NCI-H460 (cell line): ENCODE data around the gene PCDH10. TPM values are rescaled to one million over a fixed set of nuclear protein-coding genes. Genes with fewer than 3 reads are reported as not detected.

Source experiments
- DNase-seq: peaks from one replicate; pipeline ENCODE4 v3.0.0-alpha.2; 2016; ENCODE audit warnings: low read depth; ENCODE audit errors: extremely low read depth
- total RNA-seq: library from RNA; depleted of rRNA; stranded (reverse); fragments of >200 nt; shearing (Covaris generic); gene quantifications from 2 replicates; pipeline ENCODE4 v1.2.3, GENCODE V29; 2014

The PCDH10 gene
- total RNA-seq, 1 experiment from 2014 or later = not detected

- no peak for DNase-seq
Measured at GRCh38 chr4:133149364-133149695, 236 bp downstream of the PCDH10 start.

GRCh38 chr4:133149932-133150471 lies 908 bp downstream of the PCDH10 start:
- no peak for DNase-seq

GRCh38 chr4:133150486-133151340 lies 1.6 kb downstream of the PCDH10 start:
- DNase-seq = no peak

GRCh38 chr4:133151341-133151690 lies 2.2 kb downstream of the PCDH10 start:
- no peak for DNase-seq

- DNase-seq = no peak
Measured at GRCh38 chr4:133151691-133152329, 2.7 kb downstream of the PCDH10 start.

GRCh38 chr4:133152330-133152821 lies 3.3 kb downstream of the PCDH10 start:
- DNase-seq = no peak

GRCh38 chr4:133152831-133153481 lies 3.9 kb downstream of the PCDH10 start:
- no peak for DNase-seq

- peak; percentile 13 for DNase-seq
Measured at GRCh38 chr4:133154725-133155124, 5.6 kb downstream of the PCDH10 start.

GRCh38 chr4:133156096-133156495 lies 7.0 kb downstream of the PCDH10 start:
- DNase-seq = no peak

GRCh38 chr4:133156556-133156955 lies 7.5 kb downstream of the PCDH10 start:
- DNase-seq = no peak

GRCh38 chr4:133157460-133158160 lies 8.5 kb downstream of the PCDH10 start:
- no peak for DNase-seq

- DNase-seq = no peak
Measured at GRCh38 chr4:133160853-133161252, 11.8 kb downstream of the PCDH10 start.

GRCh38 chr4:133161570-133162295 lies 12.6 kb downstream of the PCDH10 start:
- no peak for DNase-seq

GRCh38 chr4:133162941-133163340 lies 13.8 kb downstream of the PCDH10 start:
- no peak for DNase-seq

GRCh38 chr4:133178956-133179355 lies 29.9 kb downstream of the PCDH10 start:
- no peak for DNase-seq

- no peak for DNase-seq
Measured at GRCh38 chr4:133186210-133186609, 37.1 kb downstream of the PCDH10 start.

- no peak for DNase-seq
Measured at GRCh38 chr4:133186845-133187244, 37.8 kb downstream of the PCDH10 start.

GRCh38 chr4:133188433-133189146 lies 39.5 kb downstream of the PCDH10 start:
- no peak for DNase-seq

- no peak for DNase-seq
Measured at GRCh38 chr4:133189147-133189517, 40.0 kb downstream of the PCDH10 start.
